Activated CD8-positive, alpha-beta memory T cell treated with anti-CD3 and anti-CD28 coated beads, Interleukin-2, amount 50 U/mL, for 1 hour (primary cell): Measurements from ENCODE around the gene FMNL2.

ENCODE experiments used
- DNase-seq: peaks from one replicate; pipeline ENCODE4 v3.0.0-alpha.2; 2020; ENCODE audit errors: extremely low read depth

FMNL2 gene

DNA sequence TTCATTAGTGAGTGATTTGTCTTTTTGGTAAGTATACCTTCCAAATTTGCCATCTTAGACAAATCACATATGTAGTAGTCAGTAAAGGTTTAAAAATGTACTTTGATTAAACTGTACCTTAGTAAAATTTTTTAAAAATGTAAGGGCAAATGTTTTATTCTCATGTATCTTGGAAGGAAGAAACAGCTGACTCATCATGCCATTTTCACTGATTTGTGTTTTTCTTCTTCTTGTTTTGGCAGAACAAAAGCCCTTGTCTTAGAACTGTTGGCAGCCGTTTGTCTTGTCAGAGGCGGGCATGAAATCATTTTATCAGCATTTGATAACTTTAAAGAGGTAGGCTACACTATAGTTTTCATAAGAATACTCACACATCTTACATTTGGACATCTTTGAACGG lies 245.7 kb downstream of the FMNL2 start:
- no peak for DNase-seq

DNA sequence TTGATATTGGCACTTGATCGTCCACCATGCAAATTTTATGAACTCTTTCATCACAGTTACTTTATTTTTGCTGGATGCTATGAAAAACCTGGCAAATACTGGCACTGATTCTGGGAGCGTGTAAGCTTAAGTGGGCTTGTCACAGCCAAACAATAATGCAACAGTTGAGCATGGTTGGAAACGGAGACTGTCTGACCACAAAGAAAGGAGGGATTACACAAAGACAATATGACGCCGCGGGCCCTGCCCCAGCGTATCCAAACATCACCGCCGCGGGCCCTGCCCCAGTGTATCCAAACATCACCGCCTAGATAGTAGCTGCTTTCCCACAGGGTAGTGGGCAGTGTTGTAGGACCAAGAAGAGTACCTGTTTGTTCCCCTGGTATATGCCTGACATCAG lies 246.4 kb downstream of the FMNL2 start:
- DNase-seq: no peak

DNA sequence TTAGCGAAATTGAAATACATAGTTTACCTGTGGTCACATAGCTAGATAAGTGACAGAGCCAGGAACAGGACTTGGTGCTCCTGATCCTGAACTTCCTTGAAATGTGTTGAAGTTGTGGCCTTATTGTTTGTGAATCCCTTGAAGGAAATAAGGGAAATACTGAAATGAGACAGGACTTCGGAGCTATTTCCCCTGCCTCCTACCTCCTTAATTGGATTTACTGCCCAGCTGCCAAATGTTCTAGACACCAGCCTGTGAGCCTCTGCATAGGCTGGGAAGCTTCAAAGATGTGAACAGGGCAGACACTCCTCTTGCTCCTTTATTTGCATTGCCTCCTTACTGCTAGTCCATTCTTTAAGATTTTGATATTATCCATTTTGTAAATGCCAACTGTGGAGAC lies 247.1 kb downstream of the FMNL2 start:
- DNase-seq: no peak

- no peak for DNase-seq
These were observed 248.7 kb downstream of the FMNL2 start for GRCh38 chr2:152583512-152584229.

DNA sequence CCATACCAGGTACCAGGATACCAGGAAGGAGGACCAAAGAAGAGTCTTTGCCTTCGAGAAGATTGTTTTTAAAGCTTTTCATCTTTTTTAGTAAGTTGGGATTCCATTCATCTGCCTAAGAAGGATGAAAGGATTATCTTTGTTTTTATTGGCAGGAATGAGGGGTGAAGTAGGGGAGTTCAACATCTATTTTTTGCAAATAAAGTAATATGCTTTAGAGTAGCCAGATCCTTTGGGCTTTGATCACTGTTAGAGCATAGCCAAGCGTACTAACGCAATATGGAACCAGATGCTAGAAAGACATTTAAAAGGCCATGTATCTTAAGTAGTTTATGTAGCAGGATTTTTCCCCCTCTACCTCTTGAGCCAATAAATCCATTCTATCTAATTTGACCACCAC lies 249.3 kb downstream of the FMNL2 start:
- DNase-seq: no peak

DNA sequence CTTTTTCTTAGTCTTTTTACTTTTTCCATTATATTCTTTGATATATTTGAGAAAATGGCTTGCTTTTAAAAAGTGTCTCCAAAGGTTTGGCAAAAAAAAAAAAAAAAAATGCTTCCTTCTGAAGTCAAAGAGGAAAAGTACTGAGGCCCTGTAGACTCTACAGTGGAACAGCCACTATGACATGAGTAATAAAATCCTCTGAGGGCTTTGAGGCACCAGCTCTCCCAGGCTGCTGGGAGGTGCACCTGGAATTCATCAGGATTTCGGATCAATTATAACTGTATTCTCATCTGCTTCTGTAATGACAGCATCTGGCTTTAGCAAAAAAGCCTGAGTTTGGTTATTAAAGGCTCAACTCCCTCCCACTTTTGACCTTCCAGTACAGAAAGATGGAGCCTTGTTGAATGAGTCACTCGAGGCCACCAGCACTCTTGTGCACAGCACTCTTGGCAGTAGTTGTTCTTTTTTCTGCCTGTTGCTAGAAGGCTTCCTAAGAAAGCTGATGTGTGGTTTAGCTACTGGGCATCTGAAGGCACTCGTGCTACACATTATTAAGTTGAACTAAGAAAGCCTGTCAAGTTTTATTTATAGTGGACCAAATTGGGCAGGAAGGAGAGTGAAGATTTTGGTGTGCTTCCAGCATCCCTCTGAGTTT lies 251.0 kb downstream of the FMNL2 start:
- no peak for DNase-seq

DNA sequence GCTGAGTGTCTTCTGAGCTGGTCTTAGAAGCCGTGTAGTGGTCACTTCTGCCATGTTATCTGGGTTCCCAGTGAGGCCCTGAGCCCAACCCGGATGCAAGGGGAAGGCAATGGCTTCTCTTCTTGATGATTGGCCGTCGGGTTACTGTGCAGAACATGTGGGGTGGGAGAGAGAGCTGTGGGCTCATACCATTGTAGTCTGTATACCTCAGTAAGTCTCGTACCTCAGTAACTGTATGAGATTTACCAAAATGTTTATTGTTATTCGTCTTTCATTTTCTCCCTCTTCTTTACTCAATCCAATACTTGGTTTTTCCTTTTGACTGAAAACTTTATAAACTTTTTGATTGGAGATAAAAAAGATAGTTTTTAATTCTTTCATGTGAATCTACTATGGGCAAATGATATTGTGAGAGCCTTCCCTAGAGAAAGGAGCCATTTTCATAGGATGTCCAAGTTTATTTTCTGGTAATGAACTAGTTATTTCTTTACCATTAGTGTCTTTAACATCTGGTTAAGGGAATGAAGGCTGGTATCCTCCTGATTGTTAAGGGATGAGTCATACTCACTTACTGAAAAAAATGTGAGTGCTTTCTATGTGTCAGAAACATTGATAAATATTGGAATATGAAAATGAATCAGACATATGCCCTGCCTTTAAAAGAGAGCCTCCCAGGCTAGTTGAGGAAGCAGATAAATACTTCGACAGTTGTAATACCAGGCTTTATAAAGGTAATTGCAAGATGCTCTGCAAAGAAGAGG lies 252.4 kb downstream of the FMNL2 start:
- no peak for DNase-seq

- no peak for DNase-seq
These were observed 254.0 kb downstream of the FMNL2 start for GRCh38 chr2:152588998-152589397.

GRCh38 chr2:152594022-152594766 lies 259.2 kb downstream of the FMNL2 start:
- DNase-seq: no peak

DNA sequence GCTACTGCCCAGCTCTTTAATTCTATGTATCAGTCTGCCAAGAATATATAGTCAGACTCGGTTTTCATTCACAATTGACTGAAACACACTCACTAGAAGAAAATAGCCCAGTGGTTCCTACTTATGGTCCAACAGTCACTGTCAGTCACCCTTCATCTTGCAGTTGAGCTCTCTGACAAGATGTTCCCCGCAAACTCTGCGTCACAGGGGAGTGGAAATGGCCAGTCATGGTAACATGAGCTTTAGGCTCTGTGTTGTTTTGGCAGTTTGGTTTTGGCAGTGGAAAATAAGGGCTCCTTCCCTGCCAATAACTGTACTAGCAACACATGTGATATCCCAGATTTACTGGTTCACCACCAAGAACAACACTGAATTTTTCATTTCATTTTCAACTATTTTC lies 259.8 kb downstream of the FMNL2 start:
- DNase-seq: no peak

GRCh38 chr2:152598975-152599759 lies 264.2 kb downstream of the FMNL2 start:
- no peak for DNase-seq

GRCh38 chr2:152600051-152600657 lies 265.2 kb downstream of the FMNL2 start:
- no peak for DNase-seq

GRCh38 chr2:152600697-152601096 lies 265.7 kb downstream of the FMNL2 start:
- DNase-seq: no peak

DNA sequence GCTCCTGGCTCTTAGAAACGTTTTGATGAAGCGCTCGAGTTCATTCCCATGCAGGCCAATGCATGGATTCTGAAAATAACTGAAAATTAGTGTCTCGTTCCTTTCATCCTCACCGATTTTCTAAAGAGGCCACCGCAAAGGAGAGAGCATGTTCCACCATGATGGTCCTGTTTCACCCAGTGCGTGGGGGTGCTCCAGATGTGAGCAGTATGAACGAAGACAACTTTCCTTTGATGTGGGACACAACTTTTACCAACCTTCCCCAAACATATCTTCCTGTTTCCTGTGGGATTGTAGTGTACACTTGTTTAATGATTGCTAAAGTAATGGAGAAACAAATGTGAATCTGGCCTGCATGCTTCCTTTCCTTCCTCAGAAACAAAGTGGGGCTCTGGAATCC lies 267.8 kb downstream of the FMNL2 start:
- no peak for DNase-seq

DNA sequence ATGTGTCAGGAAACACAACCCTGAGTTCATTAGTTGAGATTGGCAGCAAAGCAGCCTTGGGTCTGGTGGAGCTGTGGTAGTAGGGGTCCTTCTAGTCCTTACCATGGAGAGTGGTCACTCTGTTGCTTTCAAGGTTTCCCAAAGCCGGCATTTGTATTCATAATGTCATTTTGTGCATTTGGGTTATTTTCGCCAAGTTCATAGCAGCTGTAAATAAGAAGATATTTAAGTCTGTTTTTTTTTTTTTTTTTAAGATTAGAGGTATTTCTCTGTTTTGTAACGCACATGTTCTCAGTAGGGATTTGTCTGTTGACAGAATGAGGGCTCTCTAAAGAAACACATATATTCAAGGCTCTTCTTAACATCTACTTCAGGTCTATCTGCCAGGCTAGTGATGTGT lies 268.2 kb downstream of the FMNL2 start:
- no peak for DNase-seq

DNA sequence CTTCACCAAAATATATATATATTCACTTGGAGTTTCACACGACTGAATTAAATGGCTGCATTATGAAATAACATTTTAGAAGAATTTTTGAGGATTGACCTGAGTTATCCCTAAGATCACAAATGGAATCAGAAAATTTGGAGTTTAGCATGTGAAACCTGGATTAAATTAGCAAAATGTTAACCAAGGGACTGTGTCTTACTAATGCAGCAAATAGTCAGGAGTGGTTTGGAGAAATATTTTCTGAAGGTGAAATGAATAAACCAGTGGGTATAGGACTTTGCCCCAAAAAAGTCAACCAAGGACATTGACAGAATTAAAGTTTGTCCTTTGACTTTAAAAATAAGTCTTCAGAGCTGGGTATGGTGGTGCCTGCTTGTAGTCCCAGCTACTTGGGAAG lies 271.1 kb downstream of the FMNL2 start:
- DNase-seq: no peak

DNA sequence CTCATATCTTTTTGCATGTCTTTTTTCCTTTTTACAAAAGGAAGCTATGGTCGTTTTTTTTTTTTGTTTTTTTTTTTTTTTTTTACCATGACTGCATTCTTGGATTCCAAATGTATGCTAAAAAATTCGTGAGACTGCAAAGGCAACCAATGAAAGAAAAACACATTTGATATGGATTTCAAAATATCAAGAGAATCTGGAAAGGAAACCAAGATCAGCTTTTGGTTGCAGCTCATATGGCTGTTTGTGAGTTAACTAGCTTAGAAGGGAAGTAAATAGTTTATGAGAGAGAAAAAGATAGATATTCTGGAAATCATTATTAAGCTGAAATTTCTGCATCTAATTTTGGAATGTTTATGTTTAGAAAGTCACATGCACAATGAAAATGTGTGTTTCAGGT lies 272.0 kb downstream of the FMNL2 start:
- no peak for DNase-seq

DNA sequence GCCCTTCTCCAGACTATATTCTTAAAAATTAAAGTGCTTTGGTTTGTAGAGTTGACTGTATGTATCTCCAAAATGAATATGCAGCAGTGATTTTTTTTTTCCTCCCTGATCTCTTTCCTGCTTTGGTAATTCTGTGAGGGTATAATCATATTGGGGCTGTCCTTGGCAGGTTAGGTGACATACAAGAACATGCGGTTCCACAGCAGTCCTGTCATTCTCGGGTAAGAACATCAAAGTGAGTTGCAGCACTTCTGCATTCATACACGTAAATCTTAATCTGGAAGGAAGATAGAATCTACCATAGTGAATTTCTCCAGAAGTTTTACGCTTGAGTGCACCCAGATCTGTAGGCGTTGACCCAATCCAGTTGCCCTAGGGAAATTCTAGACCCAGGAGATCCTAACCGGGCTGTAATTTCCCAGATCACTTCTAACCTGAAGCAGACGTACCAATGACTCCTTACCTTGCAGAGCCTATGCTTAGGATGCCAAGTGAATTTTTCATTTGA lies 272.9 kb downstream of the FMNL2 start:
- no peak for DNase-seq

DNA sequence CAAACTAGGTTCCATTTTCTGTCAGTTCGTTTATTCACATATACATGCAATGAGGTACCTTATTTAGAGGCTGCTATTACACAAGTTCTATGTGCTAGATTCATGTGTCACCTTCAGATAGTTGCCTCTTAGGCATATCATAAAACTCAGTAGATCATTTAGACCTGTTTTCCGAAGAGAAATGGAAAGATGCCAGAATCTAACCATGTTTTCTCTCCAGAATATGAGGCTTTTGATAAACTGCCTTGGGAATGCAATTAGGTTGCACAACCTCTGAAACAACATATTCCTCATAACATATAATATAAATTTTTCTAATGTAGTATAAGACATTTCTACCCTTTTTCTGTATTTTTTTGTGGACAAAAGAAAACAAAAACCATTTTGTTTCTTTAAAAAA lies 274.2 kb downstream of the FMNL2 start:
- no peak for DNase-seq

DNA sequence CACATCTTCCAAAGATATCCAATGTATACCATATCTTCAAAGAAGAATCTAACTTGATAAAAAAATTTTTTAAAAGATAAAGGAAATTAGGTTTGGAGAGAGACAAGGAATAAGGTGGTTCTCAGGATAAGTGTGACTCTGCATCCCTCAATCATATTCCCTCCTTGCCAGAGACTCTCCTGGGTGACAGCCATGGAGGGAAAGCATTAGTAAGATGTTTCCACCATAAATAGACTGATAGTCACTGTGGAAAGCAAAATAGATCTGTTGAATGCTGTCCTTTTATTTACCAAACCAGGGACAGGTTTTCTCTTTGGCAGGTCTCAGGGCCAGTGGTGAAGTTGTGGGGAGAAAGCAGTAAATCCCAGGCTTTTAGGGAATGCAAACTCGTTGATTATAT lies 274.7 kb downstream of the FMNL2 start:
- DNase-seq: no peak
